GM21619 (cell line): ENCODE measurements around the gene PAOX.
"Not testable (repeated sequence)": the region's sequence is repeated elsewhere in the genome, so short reads cannot be mapped to it uniquely, and the experiment has no call there.

Experiments
- ATAC-seq: cut with Tn5 transposase; IDR thresholded peaks from one replicate; pipeline ENCODE4 v1.9.1; 2021; ENCODE audit not compliant: unreplicated experiment

Gene PAOX

GRCh38 chr10:133362846-133363245, 16.2 kb upstream of the PAOX start:
- no peak for ATAC-seq

GRCh38 chr10:133364645-133365431, 14.2 kb upstream of the PAOX start:
- ATAC-seq: no peak

- ATAC-seq: no peak
Observed at GRCh38 chr10:133365461-133366129, 13.5 kb upstream of the PAOX start.

- ATAC-seq: no peak
Observed at GRCh38 chr10:133366130-133366478, 13.0 kb upstream of the PAOX start.

GRCh38 chr10:133366751-133367150, 12.3 kb upstream of the PAOX start:
- ATAC-seq: no peak

GRCh38 chr10:133367461-133367860, 11.6 kb upstream of the PAOX start:
- not testable (repeated sequence) for ATAC-seq

- ATAC-seq: no peak
Observed at GRCh38 chr10:133368153-133368552, 10.9 kb upstream of the PAOX start.

- ATAC-seq: no peak
Observed at GRCh38 chr10:133370030-133370786, 8.9 kb upstream of the PAOX start.

- ATAC-seq: no peak
Observed at GRCh38 chr10:133372507-133372906, 6.6 kb upstream of the PAOX start.

- peak; percentile 96 for ATAC-seq
Observed at GRCh38 chr10:133373174-133374090, 5.6 kb upstream of the PAOX start, which contains the start of gene ECHS1. TSS of gene ECHS1 (minus strand) at chr10:133373354. CDS start at chr10:133373333, 21 bp downstream.

- no peak for ATAC-seq
Observed at GRCh38 chr10:133375357-133376115, 3.5 kb upstream of the PAOX start.

- not testable (repeated sequence) for ATAC-seq
Observed at GRCh38 chr10:133376183-133376582, 2.9 kb upstream of the PAOX start.

GRCh38 chr10:133377025-133377817, 1.8 kb upstream of the PAOX start:
- no peak for ATAC-seq

GRCh38 chr10:133377818-133378250, 1.2 kb upstream of the PAOX start:
- ATAC-seq: no peak

GRCh38 chr10:133378251-133379096, 588 bp upstream of the PAOX start:
- peak; percentile 34 for ATAC-seq

GRCh38 chr10:133379801-133380666, 972 bp downstream of the PAOX start:
- no peak for ATAC-seq

GRCh38 chr10:133381036-133381435, 2.0 kb downstream of the PAOX start:
- no peak for ATAC-seq
